ENCODE measurements around the gene UQCR10.

The UQCR10 gene

GRCh38 chr22:29790061-29790460, 22.9 kb downstream of the UQCR10 start:
- no peak for TF ChIP-seq BACH2 (CRISPR knock-in tag; IDR thresholded peaks at IDR 0.05; ENCODE audit: borderline replicate concordance)
- no peak for TF ChIP-seq PPARA (CRISPR knock-in tag; IDR thresholded peaks at IDR 0.05; ENCODE audit: borderline replicate concordance)
- TF ChIP-seq GLIS3 (CRISPR knock-in tag; IDR thresholded peaks at IDR 0.05) = no peak
- TF ChIP-seq ZNF565 (CRISPR knock-in tag; conservative IDR thresholded peaks at IDR 0.05; ENCODE audit: low read depth) = no peak
- TF ChIP-seq ESRRG (CRISPR knock-in tag; IDR thresholded peaks at IDR 0.05) = no peak
- TF ChIP-seq RARB (CRISPR knock-in tag; IDR thresholded peaks at IDR 0.05) = no peak
- no peak for TF ChIP-seq ZNF70 (CRISPR knock-in tag; IDR thresholded peaks at IDR 0.05)
- TF ChIP-seq, protein P1, sequence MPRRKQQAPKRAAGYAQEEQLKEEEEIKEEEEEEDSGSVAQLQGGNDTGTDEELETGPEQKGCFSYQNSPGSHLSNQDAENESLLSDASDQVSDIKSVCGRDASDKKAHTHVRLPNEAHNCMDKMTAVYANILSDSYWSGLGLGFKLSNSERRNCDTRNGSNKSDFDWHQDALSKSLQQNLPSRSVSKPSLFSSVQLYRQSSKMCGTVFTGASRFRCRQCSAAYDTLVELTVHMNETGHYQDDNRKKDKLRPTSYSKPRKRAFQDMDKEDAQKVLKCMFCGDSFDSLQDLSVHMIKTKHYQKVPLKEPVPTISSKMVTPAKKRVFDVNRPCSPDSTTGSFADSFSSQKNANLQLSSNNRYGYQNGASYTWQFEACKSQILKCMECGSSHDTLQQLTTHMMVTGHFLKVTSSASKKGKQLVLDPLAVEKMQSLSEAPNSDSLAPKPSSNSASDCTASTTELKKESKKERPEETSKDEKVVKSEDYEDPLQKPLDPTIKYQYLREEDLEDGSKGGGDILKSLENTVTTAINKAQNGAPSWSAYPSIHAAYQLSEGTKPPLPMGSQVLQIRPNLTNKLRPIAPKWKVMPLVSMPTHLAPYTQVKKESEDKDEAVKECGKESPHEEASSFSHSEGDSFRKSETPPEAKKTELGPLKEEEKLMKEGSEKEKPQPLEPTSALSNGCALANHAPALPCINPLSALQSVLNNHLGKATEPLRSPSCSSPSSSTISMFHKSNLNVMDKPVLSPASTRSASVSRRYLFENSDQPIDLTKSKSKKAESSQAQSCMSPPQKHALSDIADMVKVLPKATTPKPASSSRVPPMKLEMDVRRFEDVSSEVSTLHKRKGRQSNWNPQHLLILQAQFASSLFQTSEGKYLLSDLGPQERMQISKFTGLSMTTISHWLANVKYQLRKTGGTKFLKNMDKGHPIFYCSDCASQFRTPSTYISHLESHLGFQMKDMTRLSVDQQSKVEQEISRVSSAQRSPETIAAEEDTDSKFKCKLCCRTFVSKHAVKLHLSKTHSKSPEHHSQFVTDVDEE (CRISPR knock-in tag; IDR thresholded peaks at IDR 0.05) = no peak
- TF ChIP-seq ARNTL (CRISPR knock-in tag; IDR thresholded peaks at IDR 0.05; ENCODE audit: borderline replicate concordance, low read depth) = no peak
- no peak for TF ChIP-seq POU6F1 (CRISPR knock-in tag; IDR thresholded peaks at IDR 0.05; ENCODE audit: borderline replicate concordance, low read depth)
- no peak for TF ChIP-seq CSDC2 (CRISPR knock-in tag; IDR thresholded peaks at IDR 0.05)
- TF ChIP-seq SNAI2 (CRISPR knock-in tag; IDR thresholded peaks at IDR 0.05) = no peak
- TF ChIP-seq TCF4 (CRISPR knock-in tag; IDR thresholded peaks at IDR 0.05; ENCODE audit: borderline replicate concordance) = no peak
- no peak for TF ChIP-seq ISL1 (CRISPR knock-in tag; IDR thresholded peaks at IDR 0.05)
- no peak for TF ChIP-seq ZC3H10 (CRISPR knock-in tag; IDR thresholded peaks at IDR 0.05)
- TF ChIP-seq, protein P2, sequence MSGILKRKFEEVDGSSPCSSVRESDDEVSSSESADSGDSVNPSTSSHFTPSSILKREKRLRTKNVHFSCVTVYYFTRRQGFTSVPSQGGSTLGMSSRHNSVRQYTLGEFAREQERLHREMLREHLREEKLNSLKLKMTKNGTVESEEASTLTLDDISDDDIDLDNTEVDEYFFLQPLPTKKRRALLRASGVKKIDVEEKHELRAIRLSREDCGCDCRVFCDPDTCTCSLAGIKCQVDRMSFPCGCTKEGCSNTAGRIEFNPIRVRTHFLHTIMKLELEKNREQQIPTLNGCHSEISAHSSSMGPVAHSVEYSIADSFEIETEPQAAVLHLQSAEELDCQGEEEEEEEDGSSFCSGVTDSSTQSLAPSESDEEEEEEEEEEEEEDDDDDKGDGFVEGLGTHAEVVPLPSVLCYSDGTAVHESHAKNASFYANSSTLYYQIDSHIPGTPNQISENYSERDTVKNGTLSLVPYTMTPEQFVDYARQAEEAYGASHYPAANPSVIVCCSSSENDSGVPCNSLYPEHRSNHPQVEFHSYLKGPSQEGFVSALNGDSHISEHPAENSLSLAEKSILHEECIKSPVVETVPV (CRISPR knock-in tag; IDR thresholded peaks at IDR 0.05) = no peak
- TF ChIP-seq ZNF8 (CRISPR knock-in tag; IDR thresholded peaks at IDR 0.05) = no peak
- no peak for ATAC-seq

GRCh38 chr22:29793396-29793795, 26.2 kb downstream of the UQCR10 start:
- TF ChIP-seq ESRRG (CRISPR knock-in tag; IDR thresholded peaks at IDR 0.05) = no peak
- no peak for TF ChIP-seq POU6F1 (CRISPR knock-in tag; IDR thresholded peaks at IDR 0.05; ENCODE audit: borderline replicate concordance, low read depth)
- TF ChIP-seq ZFP3 (CRISPR knock-in tag; IDR thresholded peaks at IDR 0.05) = no peak
- ATAC-seq = no peak

GRCh38 chr22:29795663-29796062, 28.5 kb downstream of the UQCR10 start:
- TF ChIP-seq ZNF8 (CRISPR knock-in tag; IDR thresholded peaks at IDR 0.05) (no peak), TOX (CRISPR knock-in tag; IDR thresholded peaks at IDR 0.05; ENCODE audit: borderline replicate concordance) (no peak), RARB (CRISPR knock-in tag; IDR thresholded peaks at IDR 0.05) (no peak), ZFP30 (CRISPR knock-in tag; IDR thresholded peaks at IDR 0.05) (no peak), PPARA (CRISPR knock-in tag; IDR thresholded peaks at IDR 0.05; ENCODE audit: borderline replicate concordance) (no peak), ZNF565 (CRISPR knock-in tag; conservative IDR thresholded peaks at IDR 0.05; ENCODE audit: low read depth) (no peak), ESRRG (CRISPR knock-in tag; IDR thresholded peaks at IDR 0.05) (no peak), CSDC2 (CRISPR knock-in tag; IDR thresholded peaks at IDR 0.05) (no peak), ARNTL (CRISPR knock-in tag; IDR thresholded peaks at IDR 0.05; ENCODE audit: borderline replicate concordance, low read depth) (no peak), ZNF70 (CRISPR knock-in tag; IDR thresholded peaks at IDR 0.05) (no peak), ZC3H10 (CRISPR knock-in tag; IDR thresholded peaks at IDR 0.05) (no peak), TCF4 (CRISPR knock-in tag; IDR thresholded peaks at IDR 0.05; ENCODE audit: borderline replicate concordance) (no peak)
- TF ChIP-seq, protein P1 (CRISPR knock-in tag; IDR thresholded peaks at IDR 0.05) = no peak
- TF ChIP-seq, protein P3, sequence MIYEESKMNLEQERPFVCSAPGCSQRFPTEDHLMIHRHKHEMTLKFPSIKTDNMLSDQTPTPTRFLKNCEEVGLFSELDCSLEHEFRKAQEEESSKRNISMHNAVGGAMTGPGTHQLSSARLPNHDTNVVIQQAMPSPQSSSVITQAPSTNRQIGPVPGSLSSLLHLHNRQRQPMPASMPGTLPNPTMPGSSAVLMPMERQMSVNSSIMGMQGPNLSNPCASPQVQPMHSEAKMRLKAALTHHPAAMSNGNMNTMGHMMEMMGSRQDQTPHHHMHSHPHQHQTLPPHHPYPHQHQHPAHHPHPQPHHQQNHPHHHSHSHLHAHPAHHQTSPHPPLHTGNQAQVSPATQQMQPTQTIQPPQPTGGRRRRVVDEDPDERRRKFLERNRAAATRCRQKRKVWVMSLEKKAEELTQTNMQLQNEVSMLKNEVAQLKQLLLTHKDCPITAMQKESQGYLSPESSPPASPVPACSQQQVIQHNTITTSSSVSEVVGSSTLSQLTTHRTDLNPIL (CRISPR knock-in tag; IDR thresholded peaks at IDR 0.05; ENCODE audit: low read depth) = no peak
- TF ChIP-seq, protein P2 (CRISPR knock-in tag; IDR thresholded peaks at IDR 0.05) = no peak
- ATAC-seq = no peak

Data from SK-N-SH treated with all-trans-retinoic acid at 6 μM for 48 hours (cell line).